Naive B cell (primary cell): Measurements from ENCODE around the gene MARK3. TPM values are rescaled to one million over a fixed set of nuclear protein-coding genes. Genes with fewer than 3 reads are reported as not detected.
A peak's percentile ranks its signal among the peaks of the same experiment; 100 is the strongest.

Experiments used
- ATAC-seq, 2 donors: fragments of 150-1000 bp; cut with Tn5 transposase; 2 replicates each; pipeline ENCODE4 v1.10.0; 2021; ENCODE audit warnings: low read depth in 2 of 2, mild to moderate bottlenecking in 2 of 2, moderate library complexity in 2 of 2
- DNase-seq: peaks from one replicate; pipeline ENCODE4 v3.0.0; 2022
- H3K27ac Mint-ChIP-seq, 6 donors: one replicate each; pipeline ENCODE4 v1.8.0; 2020 to 2022; ENCODE audit warnings: mild to moderate bottlenecking in 6 of 6, mixed read lengths in 6 of 6, moderate library complexity in 5 of 6, inconsistent platforms in 2 of 6
- H3K27me3 Mint-ChIP-seq, 3 donors: one replicate each; pipeline ENCODE4 v1.8.0; 2021 to 2022; ENCODE audit warnings: mixed read lengths in 3 of 3, mild to moderate bottlenecking in 1 of 3
- H3K36me3 Mint-ChIP-seq, 2 donors: one replicate each; pipeline ENCODE4 v1.8.0; 2020 to 2022; ENCODE audit warnings: mixed read lengths in 2 of 2, inconsistent platforms in 1 of 2, mild to moderate bottlenecking in 1 of 2
- H3K4me1 Mint-ChIP-seq, 3 donors: one replicate each; pipeline ENCODE4 v1.8.0; 2020 to 2022; ENCODE audit warnings: mixed read lengths in 3 of 3, inconsistent platforms in 1 of 3, mild to moderate bottlenecking in 1 of 3, moderate library complexity in 1 of 3
- H3K4me3 Mint-ChIP-seq, 8 donors: one replicate each; pipeline ENCODE4 v1.8.0; 2020 to 2022; ENCODE audit warnings: mild to moderate bottlenecking in 8 of 8, mixed read lengths in 8 of 8, moderate library complexity in 8 of 8, inconsistent platforms in 2 of 8
- H3K9me3 Mint-ChIP-seq, 7 donors: one replicate each; pipeline ENCODE4 v1.8.0; 2020 to 2022; ENCODE audit warnings: mixed read lengths in 7 of 7, mild to moderate bottlenecking in 5 of 7, inconsistent platforms in 2 of 7, moderate library complexity in 1 of 7
- polyA plus RNA-seq, 6 donors: library from polyadenylated mRNA; unstranded; fragments of 300-500 nt; fragmentation: Illumina TruSeq; gene quantifications; one replicate each; pipeline ENCODE4 v1.2.3, GENCODE V29; 2021; ENCODE audit warnings: low read depth in 6 of 6

Gene MARK3
- polyA plus RNA-seq, 6 donors from 2014 or later: 31.4 to 61.4 (median 34.6) TPM

DNA sequence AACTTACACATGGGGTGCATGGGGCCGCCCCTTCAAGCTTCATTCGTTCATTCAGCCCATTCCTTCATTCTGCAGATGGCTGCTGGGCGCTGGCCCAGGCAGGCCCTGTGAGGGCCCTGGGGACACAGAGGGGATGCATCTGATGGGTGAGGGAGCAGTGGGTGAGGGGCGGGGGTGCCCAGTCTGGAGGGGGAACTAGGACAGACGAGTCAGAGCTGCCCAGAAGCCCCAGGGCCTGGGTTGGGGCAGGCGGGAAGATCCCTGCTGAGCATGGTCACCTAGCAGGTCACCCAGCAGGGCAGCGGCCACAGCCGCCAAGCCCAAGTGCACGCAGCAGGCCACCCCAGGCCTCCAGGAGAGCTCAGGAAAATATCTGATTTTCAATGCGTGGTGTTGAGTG is 157.9 kb downstream of the MARK3 start:
- Mint-ChIP-seq H3K4me1 (peaks cover 2 to 7% (median 5%) of the 10 kb centered on the region in 3 donors), H3K9me3 (no peaks in the 10 kb centered on the region), H3K27ac (no peak overlapping the region), H3K36me3 (no peaks in the 10 kb centered on the region), H3K27me3 (peaks cover 0 to 5% (median 0%) of the 10 kb centered on the region in 3 donors), H3K4me3 (no peak overlapping the region)
- ATAC-seq (no peak), DNase-seq (no peak)

DNA sequence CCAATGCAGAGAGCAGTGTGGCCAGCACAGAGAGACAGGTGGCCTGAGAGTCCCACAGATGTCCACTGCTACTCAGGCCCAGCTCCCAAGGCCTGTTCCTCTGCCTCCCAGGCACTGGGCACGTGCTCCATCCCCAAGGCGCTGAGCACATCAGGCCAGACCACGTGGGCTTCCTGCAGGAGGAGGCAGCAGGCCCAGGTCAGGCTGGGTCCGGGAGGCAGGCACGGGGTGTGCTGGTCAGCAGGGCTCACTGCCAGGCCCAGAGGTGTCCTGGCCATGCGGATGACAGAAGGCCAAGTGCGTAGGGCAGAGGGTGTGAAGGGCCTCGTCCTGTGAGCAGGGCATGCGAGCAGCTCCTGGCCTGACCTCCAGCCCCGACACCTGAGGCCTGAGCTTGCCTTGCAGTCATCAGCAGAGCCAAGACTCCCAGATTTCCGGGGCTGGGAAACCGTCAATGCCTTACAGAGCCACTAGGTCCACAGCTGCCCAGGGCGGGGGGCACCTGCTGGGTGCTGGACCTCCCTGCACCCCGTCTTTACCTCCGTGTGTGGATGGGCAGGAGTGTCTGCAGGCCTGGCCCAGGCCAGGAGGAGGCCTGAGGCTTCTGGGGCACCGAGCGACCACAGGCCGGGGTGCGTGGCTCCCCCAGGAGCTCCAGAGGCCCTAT is 158.6 kb downstream of the MARK3 start:
- H3K4me3 Mint-ChIP-seq: no peak overlapping the region
- DNase-seq: no peak
- peaks cover 2 to 7% (median 5%) of the 10 kb centered on the region in 3 donors for H3K4me1 Mint-ChIP-seq
- no peak for ATAC-seq
- H3K27me3 Mint-ChIP-seq: peaks cover 0 to 5% (median 0%) of the 10 kb centered on the region in 3 donors
- H3K27ac Mint-ChIP-seq: no peak overlapping the region
- no peaks in the 10 kb centered on the region for H3K36me3 Mint-ChIP-seq
- no peaks in the 10 kb centered on the region for H3K9me3 Mint-ChIP-seq

DNA sequence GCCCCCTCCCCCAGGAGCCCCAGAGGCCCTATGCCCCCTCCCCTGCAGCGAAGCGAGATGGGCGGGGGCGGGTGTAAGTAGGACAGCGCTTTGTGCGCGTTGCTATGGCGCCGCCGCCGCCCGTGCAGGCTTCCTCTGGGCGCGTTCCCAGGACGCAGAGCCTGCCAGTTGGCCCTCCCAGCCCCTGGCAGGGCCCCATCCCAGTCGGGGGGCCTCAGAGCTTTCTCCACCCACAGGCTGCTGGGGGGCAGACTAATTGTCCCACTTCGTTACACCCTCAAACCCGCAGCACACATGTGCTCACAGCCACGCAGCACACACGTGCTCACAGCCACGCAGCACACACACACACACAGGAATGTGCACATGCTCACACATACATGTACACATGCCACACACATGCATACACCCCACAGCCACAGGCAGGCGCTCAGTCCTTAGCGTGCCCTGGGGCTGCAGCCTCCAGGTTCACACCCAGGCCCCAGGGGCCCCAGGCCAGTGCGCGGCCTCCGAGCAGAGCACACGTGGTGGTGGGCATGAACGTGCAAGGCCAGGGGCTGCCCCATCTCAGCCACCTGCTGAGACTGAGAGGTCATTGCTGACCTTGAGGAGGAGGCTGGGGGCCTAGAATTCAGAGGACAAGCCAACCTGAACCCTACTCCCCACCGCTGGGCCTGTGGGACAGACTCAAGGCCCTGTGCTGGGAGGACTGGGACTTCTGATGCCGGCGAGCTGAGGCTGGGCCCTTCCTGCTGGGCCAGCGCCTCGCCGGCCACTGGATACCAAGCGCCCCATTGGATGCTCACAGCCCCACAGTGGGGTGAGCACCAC is 159.4 kb downstream of the MARK3 start:
- no peaks in the 10 kb centered on the region for H3K9me3 Mint-ChIP-seq
- H3K27me3 Mint-ChIP-seq: no peaks in the 10 kb centered on the region
- peak overlapping the region in 1 of 6 donors; percentile 59 for H3K27ac Mint-ChIP-seq
- H3K4me3 Mint-ChIP-seq: no peak overlapping the region
- DNase-seq (no peak), ATAC-seq (no peak)
- H3K4me1 Mint-ChIP-seq: peaks cover under 1 to 4% (median 2%) of the 10 kb centered on the region in 3 donors
- H3K36me3 Mint-ChIP-seq: no peaks in the 10 kb centered on the region

DNA sequence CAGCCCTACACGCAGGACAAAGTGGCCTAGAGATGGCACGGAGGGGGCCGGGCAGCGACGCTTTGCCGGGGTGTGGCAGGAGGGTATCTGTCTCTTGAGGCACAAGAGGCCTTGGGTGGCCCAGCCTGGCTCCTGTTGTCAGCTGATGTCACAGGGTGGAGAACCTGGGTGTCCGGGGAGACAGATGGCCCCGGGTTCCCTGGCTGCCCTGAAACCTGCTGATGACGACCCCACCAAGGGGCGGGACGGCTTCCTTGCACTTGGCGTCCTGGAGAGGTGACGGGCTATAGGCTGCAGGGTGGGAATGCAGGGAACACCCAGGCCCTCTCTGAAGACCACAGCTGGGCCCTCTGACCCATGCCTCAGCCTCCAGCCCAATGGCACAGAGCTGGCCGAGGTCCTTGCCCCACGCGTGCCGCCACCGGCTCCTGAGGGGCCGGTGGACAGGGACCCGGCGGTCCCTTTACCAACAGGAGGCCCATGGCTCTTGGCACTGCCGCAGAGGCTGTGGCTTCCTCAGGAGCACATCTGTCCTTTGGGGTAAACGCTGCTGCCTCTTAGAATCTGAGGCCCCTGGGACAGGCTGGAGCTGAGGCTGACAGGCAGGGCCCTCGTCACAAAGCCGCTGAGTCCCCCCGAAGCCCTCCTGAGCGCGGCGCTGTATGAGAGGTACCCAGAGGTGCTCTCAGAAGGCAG is 160.2 kb downstream of the MARK3 start:
- no peak overlapping the region for H3K4me3 Mint-ChIP-seq
- no peak for DNase-seq
- no peaks in the 10 kb centered on the region for H3K27me3 Mint-ChIP-seq
- H3K27ac Mint-ChIP-seq: no peak overlapping the region
- peaks cover 0 to 4% (median 2%) of the 10 kb centered on the region in 3 donors for H3K4me1 Mint-ChIP-seq
- no peak for ATAC-seq
- H3K36me3 Mint-ChIP-seq: no peaks in the 10 kb centered on the region
- no peaks in the 10 kb centered on the region for H3K9me3 Mint-ChIP-seq

DNA sequence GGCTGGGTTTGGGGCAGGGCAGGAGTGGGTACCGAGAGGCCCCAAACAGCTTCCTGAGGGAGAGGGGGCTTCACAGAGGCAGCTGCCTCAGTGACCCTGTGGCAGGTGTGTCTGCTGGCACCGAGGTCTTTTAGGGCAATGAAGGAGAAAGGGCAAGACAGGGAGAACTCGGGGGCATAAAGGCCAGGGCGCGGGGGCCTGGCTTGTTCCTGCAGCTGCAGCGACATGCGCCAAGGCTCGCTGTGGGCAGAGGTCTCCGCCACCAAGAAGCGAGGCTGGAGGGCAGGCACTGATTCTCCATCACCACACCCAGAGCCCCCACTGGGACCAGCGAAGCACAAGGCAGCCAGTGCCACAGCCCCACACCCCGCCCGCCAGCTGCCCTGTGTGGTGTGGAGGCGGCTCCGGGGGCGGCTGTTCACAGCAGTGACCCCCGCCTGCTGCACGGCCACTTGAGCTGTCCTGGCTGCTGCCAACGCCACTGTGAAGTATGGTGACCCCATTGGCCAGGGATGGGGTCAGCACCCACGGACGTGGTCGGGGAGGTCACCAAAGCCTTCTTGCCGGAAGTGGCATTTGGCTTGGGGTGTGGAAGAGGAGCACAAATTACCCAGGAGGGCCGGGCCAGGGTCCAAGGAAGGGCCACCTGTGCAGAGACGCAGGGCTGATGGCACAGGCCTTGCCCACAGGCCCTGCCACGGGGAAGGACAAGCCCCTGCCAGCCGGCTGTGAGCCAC is 160.9 kb downstream of the MARK3 start:
- peaks cover 0 to 4% (median 2%) of the 10 kb centered on the region in 3 donors for H3K4me1 Mint-ChIP-seq
- no peaks in the 10 kb centered on the region for H3K9me3 Mint-ChIP-seq
- H3K36me3 Mint-ChIP-seq: no peaks in the 10 kb centered on the region
- no peaks in the 10 kb centered on the region for H3K27me3 Mint-ChIP-seq
- peak in 1 of 2 donors; percentile 6 for ATAC-seq
- H3K4me3 Mint-ChIP-seq: peak overlapping the region in 1 of 8 donors; percentile 60
- peak overlapping the region in 1 of 6 donors; percentile 90 for H3K27ac Mint-ChIP-seq
- no peak for DNase-seq

DNA sequence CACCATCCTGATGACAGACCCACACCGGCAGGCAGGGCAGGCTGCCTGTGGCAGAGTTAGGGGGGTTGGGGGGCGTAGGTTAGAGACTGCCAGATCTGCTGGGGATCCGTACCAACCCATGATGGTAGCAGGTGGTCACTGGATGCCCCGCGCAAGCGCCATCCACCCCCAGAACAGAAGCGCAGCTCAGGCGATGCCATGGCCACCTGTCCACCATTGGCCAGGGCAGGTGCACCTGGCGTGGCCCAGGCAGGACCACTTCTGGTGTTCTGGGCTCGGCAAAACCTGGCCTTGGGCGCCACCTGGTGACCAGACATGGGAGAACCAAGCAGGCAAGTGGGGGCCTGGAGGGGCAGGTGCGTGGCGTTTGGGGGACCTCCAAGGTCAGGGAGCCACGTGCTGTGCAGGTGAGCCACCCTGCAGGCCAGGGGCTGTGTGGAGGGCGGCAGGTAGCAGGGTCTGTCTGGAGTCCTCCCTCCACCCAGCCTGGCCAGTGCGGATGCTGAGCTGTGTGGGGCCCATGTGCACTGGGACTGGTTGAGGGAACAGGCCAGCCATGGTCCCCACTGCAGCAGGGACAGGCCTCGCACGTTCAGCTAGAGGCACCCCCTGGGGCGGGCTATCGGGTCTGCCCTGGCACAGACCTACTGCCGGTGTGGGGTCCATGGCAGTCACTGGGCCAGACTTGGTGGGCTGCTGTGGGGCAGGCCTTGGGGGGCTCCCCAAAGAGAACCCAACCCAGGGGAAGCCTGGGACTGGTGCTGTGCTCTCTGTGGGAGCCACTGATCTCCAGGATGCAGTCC is 161.6 kb downstream of the MARK3 start:
- Mint-ChIP-seq H3K27ac (no peak overlapping the region), H3K9me3 (no peaks in the 10 kb centered on the region), H3K27me3 (no peaks in the 10 kb centered on the region), H3K36me3 (no peaks in the 10 kb centered on the region), H3K4me3 (no peak overlapping the region), H3K4me1 (peaks cover 0 to 6% (median 4%) of the 10 kb centered on the region in 3 donors)
- ATAC-seq (peak; percentile 83 to 85), DNase-seq (peak; percentile 74)

DNA sequence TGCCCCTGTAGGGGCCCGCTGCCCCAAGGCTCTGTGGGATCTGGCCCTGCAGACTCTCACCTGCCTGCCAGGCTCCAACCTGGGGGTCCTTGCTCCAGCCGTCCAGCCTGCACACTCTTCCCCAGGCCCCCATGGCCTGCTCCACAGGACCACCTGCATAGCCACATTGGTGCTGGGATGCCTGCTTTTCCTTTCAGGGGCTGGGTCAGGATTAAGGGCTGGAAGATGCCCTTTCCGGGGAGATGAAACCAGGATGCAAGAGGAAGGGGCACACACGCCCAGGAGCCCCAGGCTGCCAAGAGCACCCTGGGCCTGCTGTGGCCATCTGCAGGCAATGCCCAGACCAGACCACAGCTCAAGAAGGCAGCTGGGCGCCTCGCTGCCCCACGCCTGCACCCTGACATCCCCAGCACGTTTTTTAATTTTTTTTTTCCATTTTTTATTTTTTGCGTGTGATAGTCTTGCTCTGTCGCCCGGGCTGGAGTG is 162.3 kb downstream of the MARK3 start:
- DNase-seq (no peak), ATAC-seq (no peak)
- H3K4me3 Mint-ChIP-seq: peak overlapping the region in 1 of 8 donors; percentile 71
- H3K4me1 Mint-ChIP-seq: peaks cover 0 to 6% (median 4%) of the 10 kb centered on the region in 3 donors
- H3K9me3 Mint-ChIP-seq: no peaks in the 10 kb centered on the region
- no peak overlapping the region for H3K27ac Mint-ChIP-seq
- H3K36me3 Mint-ChIP-seq: no peaks in the 10 kb centered on the region
- H3K27me3 Mint-ChIP-seq: no peaks in the 10 kb centered on the region

DNA sequence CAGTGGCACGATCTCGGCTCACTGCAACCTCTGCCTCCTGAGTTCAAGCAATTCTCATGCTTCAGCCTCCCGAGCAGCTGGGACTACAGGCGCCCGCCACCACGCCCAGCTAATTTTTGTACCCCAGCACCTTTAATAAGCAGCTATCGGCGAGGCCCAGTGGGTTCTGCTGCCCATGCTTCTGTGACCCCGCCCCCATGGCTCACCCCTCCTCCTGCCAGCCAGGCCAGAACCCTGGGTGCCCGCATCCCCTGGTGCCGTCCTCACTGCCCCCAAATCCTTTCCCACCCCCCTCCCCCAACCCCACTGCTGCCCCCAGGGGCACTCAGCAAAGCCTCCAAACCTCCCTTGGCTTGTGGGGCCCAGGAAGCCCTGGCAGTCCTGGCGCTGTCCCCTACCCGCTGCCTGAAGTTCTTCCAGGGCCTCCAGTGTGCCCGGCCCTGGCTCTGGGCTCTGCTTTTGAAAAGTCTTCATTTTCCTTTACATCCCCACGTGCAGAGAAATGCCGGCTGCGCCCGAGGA is 162.8 kb downstream of the MARK3 start:
- H3K4me3 Mint-ChIP-seq: peak overlapping the region in 1 of 8 donors; percentile 71
- no peaks in the 10 kb centered on the region for H3K27me3 Mint-ChIP-seq
- H3K9me3 Mint-ChIP-seq: no peaks in the 10 kb centered on the region
- no peak overlapping the region for H3K27ac Mint-ChIP-seq
- no peak for ATAC-seq
- H3K36me3 Mint-ChIP-seq: no peaks in the 10 kb centered on the region
- no peak for DNase-seq
- H3K4me1 Mint-ChIP-seq: peaks cover 0 to 6% (median 4%) of the 10 kb centered on the region in 3 donors

DNA sequence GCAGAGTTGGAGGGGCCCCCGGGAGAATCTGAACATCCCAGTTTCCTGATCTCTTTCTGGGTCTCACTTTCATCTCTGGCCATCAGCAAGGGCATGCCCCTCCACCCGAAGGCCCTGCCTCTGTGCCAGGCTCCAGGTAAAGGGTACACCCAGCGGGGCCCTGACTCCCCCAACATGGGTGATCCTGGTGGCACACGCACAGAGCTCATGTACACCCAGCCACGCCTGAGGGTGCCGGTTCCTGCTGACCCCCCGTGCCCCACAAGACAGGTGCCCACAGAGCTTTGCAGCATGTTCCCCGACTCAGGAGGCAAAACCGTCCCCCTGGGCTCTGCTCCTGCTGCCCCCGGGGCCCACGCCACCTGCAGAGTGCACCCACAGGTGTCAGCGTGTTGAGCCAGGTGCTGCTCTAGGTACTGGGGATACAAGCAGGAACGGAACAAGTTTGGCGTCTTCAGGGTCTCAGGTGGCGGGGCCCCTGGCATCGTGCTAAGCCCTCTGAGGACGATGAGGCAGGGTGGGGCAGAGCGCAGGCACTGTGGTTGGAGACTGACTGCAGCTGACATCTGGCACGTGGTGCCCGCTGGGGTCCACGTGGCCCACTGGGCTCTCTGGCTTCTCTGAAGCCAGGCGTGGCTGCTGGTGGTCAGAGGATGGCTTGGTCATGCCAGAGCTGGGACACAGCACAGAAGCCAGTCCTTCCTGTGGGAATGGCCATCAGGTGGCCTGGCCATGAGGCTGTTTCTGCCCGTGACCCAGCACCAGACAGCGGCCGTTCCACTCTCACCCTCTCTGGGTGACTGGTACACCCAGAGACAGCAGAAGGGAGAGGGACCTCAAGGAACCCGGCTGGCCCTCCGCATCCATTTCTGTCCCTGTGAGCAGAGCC is 163.5 kb downstream of the MARK3 start:
- no peaks in the 10 kb centered on the region for H3K27me3 Mint-ChIP-seq
- DNase-seq: no peak
- no peak for ATAC-seq
- H3K27ac Mint-ChIP-seq: no peak overlapping the region
- H3K36me3 Mint-ChIP-seq: no peaks in the 10 kb centered on the region
- H3K4me3 Mint-ChIP-seq: no peak overlapping the region
- H3K9me3 Mint-ChIP-seq: no peaks in the 10 kb centered on the region
- H3K4me1 Mint-ChIP-seq: peaks cover 0 to 11% (median 4%) of the 10 kb centered on the region in 3 donors

DNA sequence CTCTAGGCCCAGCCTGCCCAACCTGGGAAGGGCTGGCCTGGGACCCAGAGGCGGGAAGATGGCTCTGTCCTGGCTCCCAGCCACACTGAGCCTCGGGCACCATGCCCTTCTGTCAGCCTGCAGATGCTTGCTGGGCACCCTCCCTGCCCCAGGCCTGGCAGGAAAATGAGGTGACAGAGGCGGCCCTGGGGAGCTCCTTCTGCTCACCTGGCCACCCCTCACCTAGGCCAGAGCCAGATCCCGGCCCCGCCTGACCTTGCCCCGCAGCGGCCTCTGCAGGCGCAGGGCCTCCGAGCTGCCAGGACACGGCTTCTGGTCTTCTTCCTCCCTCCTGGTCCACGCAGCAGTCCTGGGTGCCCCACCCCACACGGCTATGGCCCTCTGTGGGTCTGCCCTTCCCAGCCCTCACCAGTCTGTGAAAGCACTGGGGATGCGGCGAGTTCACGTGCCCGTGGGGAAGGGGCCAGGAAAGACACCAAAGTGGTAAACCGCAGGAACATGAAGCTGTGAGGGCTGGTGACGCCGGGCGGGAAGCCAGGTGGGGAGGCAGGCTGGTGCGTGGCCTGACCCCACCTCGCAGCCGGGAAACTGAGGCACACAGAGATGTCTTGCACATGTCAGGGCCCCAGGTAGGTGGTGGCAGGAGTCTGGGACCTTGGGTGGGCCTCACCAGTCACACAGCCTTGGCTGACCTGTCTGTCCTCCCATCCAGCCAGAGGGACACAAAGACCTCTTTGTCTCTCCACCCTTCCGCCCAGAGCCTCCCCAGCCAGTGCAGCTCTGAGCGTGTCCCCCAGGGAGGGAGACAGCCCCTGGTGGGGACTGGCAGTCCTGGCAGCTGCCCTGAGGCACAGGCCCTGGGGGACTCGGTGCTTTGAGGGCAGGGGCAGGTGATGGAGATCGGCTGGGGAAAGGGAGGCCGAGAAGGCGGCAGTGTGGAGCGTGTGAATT is 164.4 kb downstream of the MARK3 start:
- no peaks in the 10 kb centered on the region for H3K36me3 Mint-ChIP-seq
- no peak for DNase-seq
- no peaks in the 10 kb centered on the region for H3K27me3 Mint-ChIP-seq
- no peak overlapping the region for H3K27ac Mint-ChIP-seq
- H3K9me3 Mint-ChIP-seq: no peaks in the 10 kb centered on the region
- H3K4me1 Mint-ChIP-seq: peaks cover under 1 to 12% (median 4%) of the 10 kb centered on the region in 3 donors
- H3K4me3 Mint-ChIP-seq: no peak overlapping the region
- no peak for ATAC-seq
